ENCODE measurements around the gene PRMT7. TPM values are rescaled to one million over a fixed set of nuclear protein-coding genes. Genes with fewer than 3 reads are reported as not detected.

Gene PRMT7
- total RNA-seq, 2 experiments from 2014 or later = 80.4 to 85.1 TPM

GRCh38 chr16:68343137-68343536 is 32.3 kb downstream of the PRMT7 start:
- DNase-seq (ENCODE audit: low spot score) = no peak
- no TSS peak for BruUV-seq (replicated peaks)
- Histone ChIP-seq H3K4me2 (ENCODE audit: low read length) (no peak overlapping the region), H4K20me1 (ENCODE audit: insufficient read depth, low read length) (no peaks in the 10 kb centered on the region), H3K36me3 (ENCODE audit: insufficient read depth, low read length) (peaks cover 97% of the 10 kb centered on the region), H3K4me3 (ENCODE audit: low read depth, low read length, poor library complexity, severe bottlenecking) (no peak overlapping the region), H3K79me2 (ENCODE audit: insufficient read depth, low read depth, low read length) (no peaks in the 10 kb centered on the region), H3K4me1 (ENCODE audit: insufficient read depth, low read length, poor library complexity, severe bottlenecking) (no peaks in the 10 kb centered on the region), H3K9me3 (ENCODE audit: low read length) (no peaks in the 10 kb centered on the region), H3K27ac (ENCODE audit: low read depth, low read length, poor library complexity, severe bottlenecking) (no peak overlapping the region), H3K9me2 (ENCODE audit: insufficient read depth, low read length) (no peaks in the 10 kb centered on the region), H2AFZ (ENCODE audit: low read length) (no peak overlapping the region)
- POLR2A ChIA-PET = no interaction called here
- CTCF ChIA-PET (ENCODE audit: unreplicated experiment) = no interaction called here
- TF ChIP-seq EZH2phosphoT487 (IDR thresholded peaks at IDR 0.05; ENCODE audit: borderline replicate concordance, low read depth, low read length) (no peak), CTCF (conservative IDR thresholded peaks at IDR 0.05; ENCODE audit: low read length) (no peak)
- intact Hi-C loops (cut with micrococcal nuclease; ENCODE audit: unreplicated experiment) = no loop called here

DNA sequence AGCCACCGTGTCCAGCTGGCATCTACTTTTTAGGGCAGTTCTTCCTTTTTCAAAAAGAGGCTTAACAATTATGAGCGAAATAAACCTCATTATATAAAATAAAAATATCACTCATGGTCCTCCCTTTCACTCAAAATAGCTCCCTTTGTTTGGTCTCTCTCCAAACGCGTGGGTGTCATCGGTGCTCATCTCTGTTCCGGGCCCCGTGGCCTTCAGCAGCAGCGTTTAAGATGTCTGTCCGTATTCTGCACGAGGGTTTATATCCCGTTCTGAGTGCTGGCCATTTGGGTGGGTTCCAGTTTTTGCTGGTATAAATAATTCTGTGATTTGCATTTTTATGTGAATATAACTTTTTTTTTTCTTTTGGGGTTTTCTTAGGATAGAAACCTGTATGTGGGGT is 33.4 kb downstream of the PRMT7 start:
- no peaks in the 10 kb centered on the region for H3K79me2 ChIP-seq (ENCODE audit: insufficient read depth, low read depth, low read length)
- DNase-seq (ENCODE audit: low spot score) = no peak
- intact Hi-C loops (cut with micrococcal nuclease; ENCODE audit: unreplicated experiment) = no loop called here
- no peak for TF ChIP-seq EZH2phosphoT487 (IDR thresholded peaks at IDR 0.05; ENCODE audit: borderline replicate concordance, low read depth, low read length)
- no peak for TF ChIP-seq CTCF (conservative IDR thresholded peaks at IDR 0.05; ENCODE audit: low read length)
- H4K20me1 ChIP-seq (ENCODE audit: insufficient read depth, low read length) = no peaks in the 10 kb centered on the region
- no peak overlapping the region for H3K4me2 ChIP-seq (ENCODE audit: low read length)
- no TSS peak for BruUV-seq (replicated peaks)
- H3K4me3 ChIP-seq (ENCODE audit: low read depth, low read length, poor library complexity, severe bottlenecking) = no peak overlapping the region
- no peak overlapping the region for H2AFZ ChIP-seq (ENCODE audit: low read length)
- H3K36me3 ChIP-seq (ENCODE audit: insufficient read depth, low read length) = peaks cover 97% of the 10 kb centered on the region
- H3K27ac ChIP-seq (ENCODE audit: low read depth, low read length, poor library complexity, severe bottlenecking) = no peak overlapping the region
- CTCF ChIA-PET (ENCODE audit: unreplicated experiment) = no interaction called here
- H3K9me2 ChIP-seq (ENCODE audit: insufficient read depth, low read length) = no peaks in the 10 kb centered on the region
- POLR2A ChIA-PET = interaction anchor here (0.6 kb wide), 1 partner anchor 927 kb away, joined by 3 read pairs; no protein-coding TSS in a partner anchor
- H3K4me1 ChIP-seq (ENCODE audit: insufficient read depth, low read length, poor library complexity, severe bottlenecking) = no peaks in the 10 kb centered on the region
- H3K9me3 ChIP-seq (ENCODE audit: low read length) = no peaks in the 10 kb centered on the region

GRCh38 chr16:68345351-68345810 is 34.6 kb downstream of the PRMT7 start:
- Histone ChIP-seq H3K36me3 (ENCODE audit: insufficient read depth, low read length) (peaks cover 97% of the 10 kb centered on the region), H2AFZ (ENCODE audit: low read length) (no peak overlapping the region), H3K9me3 (ENCODE audit: low read length) (no peaks in the 10 kb centered on the region), H4K20me1 (ENCODE audit: insufficient read depth, low read length) (no peaks in the 10 kb centered on the region), H3K4me1 (ENCODE audit: insufficient read depth, low read length, poor library complexity, severe bottlenecking) (no peaks in the 10 kb centered on the region), H3K27ac (ENCODE audit: low read depth, low read length, poor library complexity, severe bottlenecking) (no peak overlapping the region), H3K4me2 (ENCODE audit: low read length) (no peak overlapping the region), H3K9me2 (ENCODE audit: insufficient read depth, low read length) (no peaks in the 10 kb centered on the region), H3K79me2 (ENCODE audit: insufficient read depth, low read depth, low read length) (no peaks in the 10 kb centered on the region), H3K4me3 (ENCODE audit: low read depth, low read length, poor library complexity, severe bottlenecking) (no peak overlapping the region)
- TF ChIP-seq CTCF (conservative IDR thresholded peaks at IDR 0.05; ENCODE audit: low read length) (no peak), EZH2phosphoT487 (IDR thresholded peaks at IDR 0.05; ENCODE audit: borderline replicate concordance, low read depth, low read length) (no peak)
- no TSS peak for BruUV-seq (replicated peaks)
- ChIA-PET CTCF (ENCODE audit: unreplicated experiment) (no interaction called here), POLR2A (no interaction called here)
- no peak for DNase-seq (ENCODE audit: low spot score)
- intact Hi-C loops (cut with micrococcal nuclease; ENCODE audit: unreplicated experiment) = no loop called here

Measured in OCI-LY7 (cell line).